ENCODE data around the gene LRRC8B.
"Not testable (repeated sequence)": the region's sequence is repeated elsewhere in the genome, so short reads cannot be mapped to it uniquely, and the experiment has no call there.

The LRRC8B gene

GRCh38 chr1:89587729-89588161 lies 63.1 kb downstream of the LRRC8B start:
- no peak for DNase-seq

DNA sequence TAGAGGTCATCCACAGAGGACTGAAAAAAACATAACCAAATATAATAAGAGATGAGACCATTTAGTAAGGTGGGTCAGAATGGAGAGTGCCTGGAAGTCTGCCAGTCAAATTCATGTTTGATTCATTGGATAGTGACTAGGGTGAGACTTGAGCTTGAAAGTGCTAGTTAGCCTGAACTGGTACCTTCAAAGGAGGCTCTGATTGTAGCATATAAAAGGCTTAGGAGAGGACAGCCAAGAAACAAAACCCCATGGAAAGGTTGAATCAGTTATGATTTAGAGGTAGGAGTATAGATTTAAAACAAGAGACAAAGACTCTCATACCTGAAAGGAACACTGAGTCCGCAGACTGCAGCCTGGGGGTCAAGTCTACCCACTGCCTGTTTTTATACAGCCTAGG lies 63.9 kb downstream of the LRRC8B start:
- no peak for DNase-seq

- DNase-seq, result no peak
These were observed 64.9 kb downstream of the LRRC8B start for GRCh38 chr1:89589515-89589914.

GRCh38 chr1:89590341-89591080 lies 65.9 kb downstream of the LRRC8B start:
- DNase-seq, result no peak

DNA sequence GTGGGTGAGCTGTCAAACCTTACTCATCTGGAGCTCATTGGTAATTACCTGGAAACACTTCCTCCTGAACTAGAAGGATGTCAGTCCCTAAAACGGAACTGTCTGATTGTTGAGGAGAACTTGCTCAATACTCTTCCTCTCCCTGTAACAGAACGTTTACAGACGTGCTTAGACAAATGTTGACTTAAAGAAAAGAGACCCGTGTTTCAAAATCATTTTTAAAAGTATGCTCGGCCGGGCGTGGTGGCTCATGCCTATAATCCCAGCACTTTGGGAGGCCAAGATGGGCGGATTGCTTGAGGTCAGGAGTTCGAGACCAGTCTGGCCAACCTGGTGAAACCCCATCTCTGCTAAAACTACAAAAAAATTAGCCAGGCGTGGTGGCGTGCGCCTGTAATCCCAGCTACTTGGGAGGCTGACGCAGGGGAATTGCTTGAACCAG lies 68.3 kb downstream of the LRRC8B start:
- DNase-seq, result not testable (repeated sequence)

- DNase-seq, result no peak
These were observed 69.6 kb downstream of the LRRC8B start for GRCh38 chr1:89594096-89594740.

GRCh38 chr1:89596698-89597097 lies 72.1 kb downstream of the LRRC8B start:
- DNase-seq, result no peak

- DNase-seq, result peak; percentile 35
These were observed 74.1 kb downstream of the LRRC8B start for GRCh38 chr1:89598450-89599331.

DNA sequence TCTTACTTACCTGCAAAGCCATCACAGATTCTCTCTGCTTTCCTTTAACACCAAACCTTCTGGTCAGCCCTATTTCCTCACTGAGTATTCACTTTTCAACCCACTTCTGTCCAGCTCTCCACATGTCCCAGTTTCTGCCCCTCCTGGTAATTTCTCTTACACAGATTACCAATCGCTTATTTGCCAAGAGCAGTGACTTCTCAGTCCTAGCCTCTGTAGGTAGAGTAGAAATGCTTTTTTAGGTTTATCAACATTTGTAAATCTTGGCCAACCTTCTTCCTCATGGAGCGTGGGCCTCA lies 74.7 kb downstream of the LRRC8B start:
- DNase-seq, result no peak

- no peak for DNase-seq
These were observed 76.0 kb downstream of the LRRC8B start for GRCh38 chr1:89600451-89601224.

DNA sequence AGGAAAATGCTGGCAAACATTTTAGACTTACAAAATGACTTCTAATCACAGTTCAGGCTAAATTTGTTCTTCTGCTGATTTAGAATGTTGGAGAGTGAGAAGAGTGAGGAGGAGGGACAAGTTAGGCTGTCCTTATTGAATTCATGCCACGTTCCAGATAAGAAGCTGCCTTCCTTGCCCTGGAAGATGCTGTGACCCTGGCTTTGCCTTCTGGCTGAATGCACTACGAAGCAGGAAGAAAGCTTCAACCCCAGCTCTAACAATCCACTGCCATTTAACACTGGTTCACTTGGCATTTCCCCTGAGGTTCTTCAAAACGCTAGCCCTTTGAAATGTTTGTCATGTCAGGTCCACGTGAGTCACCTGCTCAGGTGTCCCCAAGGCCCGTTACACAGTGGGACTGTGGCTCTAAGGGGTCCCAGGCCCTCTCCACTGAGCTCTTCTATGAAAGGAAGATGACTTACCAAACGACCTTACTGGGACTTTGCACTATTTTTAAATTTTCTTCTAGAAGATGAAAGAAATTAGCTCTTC lies 78.3 kb downstream of the LRRC8B start:
- DNase-seq, result no peak

DNA sequence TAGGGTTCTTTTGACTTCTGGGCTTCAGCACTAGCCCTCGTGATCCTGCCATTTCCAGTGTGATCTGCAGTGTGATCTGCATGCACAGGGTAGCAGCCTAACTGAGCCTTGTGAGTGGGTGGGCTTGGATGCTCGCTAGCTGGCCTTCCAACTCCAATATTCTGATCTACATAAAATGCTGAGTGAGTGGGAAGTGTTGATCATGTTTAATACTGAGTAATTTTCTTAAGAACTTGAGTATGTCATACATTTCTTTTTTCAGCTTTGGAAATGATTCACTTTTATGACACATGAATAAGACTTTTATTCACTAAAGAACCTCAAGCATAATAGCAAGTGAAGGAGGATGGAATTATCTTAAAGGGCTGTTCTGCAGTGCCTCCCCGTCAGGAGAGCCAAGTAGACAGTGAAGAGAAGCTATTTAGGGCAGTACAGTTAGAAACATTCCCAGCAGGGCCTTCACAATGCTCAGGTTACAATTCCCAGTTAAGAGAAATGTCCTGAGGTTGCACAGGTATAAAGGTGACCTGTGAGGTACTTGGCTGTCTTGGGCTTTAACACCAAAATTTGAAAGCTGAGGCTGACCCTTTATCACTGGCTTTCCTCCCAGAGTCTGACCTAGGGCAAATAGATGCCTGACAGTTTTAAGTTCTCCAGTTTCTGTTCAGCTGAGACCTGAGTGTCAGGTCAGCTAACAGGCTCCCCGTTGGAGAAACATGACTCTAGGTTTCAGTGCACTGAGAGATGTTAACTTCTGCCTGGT lies 79.2 kb downstream of the LRRC8B start:
- DNase-seq, result no peak

GRCh38 chr1:89604414-89604735 lies 79.7 kb downstream of the LRRC8B start:
- no peak for DNase-seq

DNA sequence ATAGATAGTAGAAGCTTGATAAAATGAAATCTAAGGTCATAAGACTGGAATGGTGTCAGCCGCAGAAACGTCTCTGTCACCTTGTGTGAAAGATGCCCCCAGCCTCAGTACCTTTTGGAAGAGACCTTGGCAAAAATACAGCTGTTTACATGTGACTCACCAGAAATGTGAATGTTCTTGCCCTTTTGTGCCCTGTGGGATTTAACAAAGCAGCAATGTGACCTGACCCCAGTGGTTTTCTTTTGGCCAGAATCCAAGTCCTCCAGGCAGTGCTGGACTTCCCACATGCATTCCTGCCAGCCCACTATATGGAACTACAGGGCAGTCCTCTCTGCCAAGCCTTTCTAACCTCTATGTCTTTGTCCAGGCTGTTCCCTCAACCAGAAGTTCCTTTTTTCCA lies 81.1 kb downstream of the LRRC8B start:
- DNase-seq, result no peak

DNA sequence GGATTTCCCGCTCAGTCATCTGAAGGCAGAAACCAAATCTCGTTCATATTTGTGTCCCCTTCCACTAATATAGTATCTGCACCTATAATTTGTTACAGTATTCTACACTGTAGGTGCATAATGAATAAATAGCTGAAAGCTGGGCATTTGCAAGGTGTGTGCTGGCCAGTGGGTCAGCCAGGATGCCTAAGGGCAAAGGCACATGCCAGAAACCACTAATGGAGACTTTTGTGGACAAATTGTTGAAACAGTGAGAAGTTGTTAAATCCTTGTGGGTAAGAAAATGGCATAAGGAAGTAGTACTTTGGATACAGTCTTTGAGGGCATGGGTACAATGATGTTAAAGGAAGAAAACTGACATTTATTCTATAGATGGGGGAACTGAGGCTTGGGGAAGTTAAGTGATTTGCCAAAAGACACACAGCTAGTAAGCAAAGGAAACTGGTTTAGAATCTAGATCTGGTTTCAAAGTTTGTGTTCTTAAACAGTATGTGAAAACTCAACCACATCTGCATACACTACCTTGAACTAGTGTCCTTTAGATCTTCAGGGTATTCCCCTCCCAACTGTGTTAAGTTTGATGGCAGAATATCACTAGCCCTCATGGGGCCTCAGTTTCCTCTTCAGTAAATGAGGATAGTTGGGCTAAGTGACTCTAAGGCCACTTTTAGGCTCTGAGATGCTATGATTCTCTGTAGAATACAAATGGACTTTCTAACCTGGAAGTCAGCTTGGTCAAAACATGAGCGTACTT lies 81.8 kb downstream of the LRRC8B start:
- DNase-seq, result no peak

DNA sequence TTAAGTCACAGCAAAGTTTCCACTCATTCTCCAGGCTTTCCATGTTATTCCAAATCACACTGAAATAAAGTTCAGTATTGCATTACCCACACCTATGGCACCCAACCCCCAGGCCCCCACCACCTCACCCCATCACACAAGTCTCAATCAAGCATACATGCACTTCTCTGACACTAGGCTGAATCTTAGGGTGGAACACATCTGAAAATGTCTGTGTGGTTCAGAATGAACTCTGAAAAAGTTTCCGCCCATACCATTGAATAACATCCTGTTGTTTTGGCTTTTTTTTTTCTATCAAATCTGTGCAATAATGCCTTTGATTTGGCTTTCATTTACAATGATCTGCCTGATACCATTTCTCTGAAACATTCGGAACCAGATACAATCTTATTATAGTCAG lies 82.5 kb downstream of the LRRC8B start:
- DNase-seq, result no peak

DNA sequence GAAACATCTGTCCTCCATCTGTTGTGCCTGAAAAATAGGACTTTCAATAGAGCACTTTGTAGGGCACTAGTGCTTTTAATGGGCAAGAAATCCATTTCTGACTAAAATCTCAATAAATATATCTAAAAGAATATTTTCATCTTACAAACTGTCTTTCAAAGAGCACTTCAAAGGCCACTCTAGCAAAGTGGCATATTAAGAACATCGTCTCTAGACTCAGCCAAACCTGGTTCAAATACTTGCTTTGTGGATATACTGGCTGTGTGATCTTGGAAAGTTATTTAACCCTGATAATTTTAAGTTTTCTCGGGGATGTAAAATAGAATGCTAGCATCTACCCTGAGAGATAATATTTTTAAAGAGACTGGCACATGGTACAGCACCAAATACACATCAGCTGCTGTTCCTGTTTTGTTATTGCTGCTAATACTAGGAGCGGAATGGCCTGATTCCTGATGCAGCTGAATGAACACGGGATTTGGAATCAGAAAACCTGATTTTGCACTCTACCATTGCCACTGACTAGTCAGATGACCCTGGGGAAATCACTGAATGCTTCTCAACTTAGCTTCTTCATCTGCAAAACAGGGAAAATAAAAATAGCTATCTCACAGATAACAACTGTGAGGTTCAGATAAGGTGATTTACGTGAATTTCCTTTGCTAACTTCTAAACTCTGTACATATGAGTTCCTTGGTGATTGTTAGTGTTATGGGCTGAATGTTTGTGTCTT lies 83.1 kb downstream of the LRRC8B start:
- no peak for DNase-seq

- DNase-seq, result no peak
These were observed 83.8 kb downstream of the LRRC8B start for GRCh38 chr1:89608319-89608983.

DNA sequence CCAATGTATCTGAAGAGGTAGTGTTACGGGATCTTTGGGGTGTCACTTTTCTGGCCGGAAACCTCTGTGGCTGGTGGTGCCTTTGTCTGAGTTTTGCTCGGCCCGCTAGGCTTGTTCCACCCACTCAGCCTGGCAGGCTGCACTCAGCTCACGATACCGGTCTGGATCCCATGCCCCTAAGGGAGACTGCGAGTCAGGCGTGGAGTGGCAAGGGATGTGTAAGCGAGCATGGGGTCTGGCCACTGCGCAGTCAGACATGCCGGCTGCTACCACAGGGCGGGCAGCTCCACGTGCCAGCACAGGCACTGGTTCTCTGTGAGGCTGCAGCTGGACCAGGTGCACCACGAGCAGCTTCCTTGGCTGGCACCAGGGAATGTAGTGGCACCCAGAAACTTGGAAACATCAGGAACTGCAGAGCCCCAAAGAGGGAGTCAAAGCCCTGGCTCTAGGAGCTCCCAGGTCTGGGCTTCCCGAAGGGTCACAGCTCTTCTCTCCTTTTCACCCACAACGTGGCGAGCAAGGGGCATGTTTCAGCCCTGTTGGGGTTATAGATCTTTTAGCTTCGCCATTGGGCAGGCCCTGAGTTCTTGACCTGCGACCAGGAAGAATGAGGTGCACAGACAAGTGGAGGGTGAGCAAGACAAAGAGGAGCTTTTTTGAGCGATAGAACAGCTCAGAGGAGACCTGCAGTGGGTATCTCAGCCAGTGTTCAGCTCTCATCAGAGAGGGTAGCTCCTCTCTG lies 84.5 kb downstream of the LRRC8B start:
- DNase-seq, result no peak

Measured in NCI-H446 treated with DMSO at 0.1 percent for 48 hours (cell line).